Neural progenitor cell (in vitro differentiated cells): ENCODE results near the gene KRTAP19-6.

ENCODE experiments used
- EZH2 ChIP-seq: fragments of 200-600 bp; sonication (generic); IDR thresholded peaks from 2 replicates; pipeline ENCODE4 v1.6.1; 2017; ENCODE audit warnings: antibody characterized with exemption, mild to moderate bottlenecking, moderate library complexity
- EZH2phosphoT487 ChIP-seq: fragments of 200-600 bp; sonication (generic); IDR thresholded peaks from 2 replicates; pipeline ENCODE4 v1.6.1; 2017; ENCODE audit warnings: antibody characterized with exemption
- TF ChIP-seq, protein P1 (sequence below): fragments of 200-600 bp; sonication (generic); IDR thresholded peaks from 2 replicates; pipeline ENCODE4 v1.5.1; 2017; ENCODE audit warnings: antibody characterized with exemption, mild to moderate bottlenecking

DNA sequence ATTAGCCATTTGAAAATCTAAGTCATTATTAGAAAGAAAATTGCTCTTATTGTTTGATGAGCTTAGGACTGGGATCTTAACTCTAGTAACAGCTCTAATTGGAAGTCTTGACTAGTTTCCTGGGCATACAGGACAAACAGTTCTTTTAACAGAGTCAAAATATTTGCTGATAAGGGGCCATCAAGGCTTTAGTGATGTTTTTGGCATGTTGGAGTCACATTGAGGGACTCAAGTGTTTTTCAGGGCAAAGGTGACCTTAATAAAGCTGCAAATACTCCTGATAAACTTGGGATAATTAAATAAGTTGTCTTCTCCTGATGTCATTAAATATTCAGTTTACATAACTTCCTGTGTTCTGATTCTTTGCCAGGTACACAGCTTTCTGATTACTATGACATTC, 26.0 kb upstream of the KRTAP19-6 start:
- TF ChIP-seq, protein P1, sequence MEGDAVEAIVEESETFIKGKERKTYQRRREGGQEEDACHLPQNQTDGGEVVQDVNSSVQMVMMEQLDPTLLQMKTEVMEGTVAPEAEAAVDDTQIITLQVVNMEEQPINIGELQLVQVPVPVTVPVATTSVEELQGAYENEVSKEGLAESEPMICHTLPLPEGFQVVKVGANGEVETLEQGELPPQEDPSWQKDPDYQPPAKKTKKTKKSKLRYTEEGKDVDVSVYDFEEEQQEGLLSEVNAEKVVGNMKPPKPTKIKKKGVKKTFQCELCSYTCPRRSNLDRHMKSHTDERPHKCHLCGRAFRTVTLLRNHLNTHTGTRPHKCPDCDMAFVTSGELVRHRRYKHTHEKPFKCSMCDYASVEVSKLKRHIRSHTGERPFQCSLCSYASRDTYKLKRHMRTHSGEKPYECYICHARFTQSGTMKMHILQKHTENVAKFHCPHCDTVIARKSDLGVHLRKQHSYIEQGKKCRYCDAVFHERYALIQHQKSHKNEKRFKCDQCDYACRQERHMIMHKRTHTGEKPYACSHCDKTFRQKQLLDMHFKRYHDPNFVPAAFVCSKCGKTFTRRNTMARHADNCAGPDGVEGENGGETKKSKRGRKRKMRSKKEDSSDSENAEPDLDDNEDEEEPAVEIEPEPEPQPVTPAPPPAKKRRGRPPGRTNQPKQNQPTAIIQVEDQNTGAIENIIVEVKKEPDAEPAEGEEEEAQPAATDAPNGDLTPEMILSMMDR, result no peak
- TF ChIP-seq EZH2phosphoT487 (no peak), EZH2 (no peak)
